GM23248 (cell line): Measurements from ENCODE around the gene DGKG. TPM values are rescaled to one million over a fixed set of nuclear protein-coding genes. Genes with fewer than 3 reads are reported as not detected.

Experiments
- DNase-seq: peaks from one replicate; pipeline ENCODE4 v3.0.0-alpha.2; 2015
- H2AFZ ChIP-seq: fragments of 200-600 bp; sonication (generic); 2 replicates; pipeline ENCODE4 v1.6.1; 2016; ENCODE audit warnings: antibody characterized with exemption
- H3F3A ChIP-seq: fragments of 200-600 bp; sonication (generic); 2 replicates; pipeline ENCODE4 v1.6.1; 2016; ENCODE audit warnings: mild to moderate bottlenecking, antibody characterized with exemption, mixed run types; ENCODE audit not compliant: insufficient read depth
- H3K27ac ChIP-seq: fragments of 200-600 bp; sonication (generic); 2 replicates; pipeline ENCODE4 v1.5.1; 2016; ENCODE audit warnings: mild to moderate bottlenecking
- H3K27me3 ChIP-seq: fragments of 200-600 bp; sonication (generic); replicated peaks from 2 replicates; pipeline ENCODE4 v1.6.1; 2016; ENCODE audit warnings: mild to moderate bottlenecking; ENCODE audit not compliant: insufficient read depth
- H3K36me3 ChIP-seq: fragments of 200-600 bp; sonication (generic); 2 replicates; pipeline ENCODE4 v1.6.1; 2016; ENCODE audit warnings: low read depth, mild to moderate bottlenecking
- H3K4me1 ChIP-seq: fragments of 200-600 bp; sonication (generic); 2 replicates; pipeline ENCODE4 v1.6.1; 2016; ENCODE audit warnings: mild to moderate bottlenecking; ENCODE audit not compliant: insufficient read depth
- H3K4me2 ChIP-seq: fragments of 200-600 bp; sonication (generic); one replicate; pipeline ENCODE4 v1.6.1; 2016; ENCODE audit warnings: mild to moderate bottlenecking; ENCODE audit not compliant: unreplicated experiment
- H3K4me3 ChIP-seq: fragments of 200-600 bp; sonication (generic); 2 replicates; pipeline ENCODE4 v1.5.1; 2016; ENCODE audit warnings: mild to moderate bottlenecking
- H3K79me2 ChIP-seq: fragments of 200-600 bp; sonication (generic); 2 replicates; pipeline ENCODE4 v1.6.1; 2016; ENCODE audit warnings: mild to moderate bottlenecking; ENCODE audit not compliant: insufficient read depth
- H3K9ac ChIP-seq: fragments of 200-600 bp; sonication (generic); 2 replicates; pipeline ENCODE4 v1.6.1; 2016; ENCODE audit warnings: mild to moderate bottlenecking
- H3K9me2 ChIP-seq: fragments of 200-600 bp; sonication (generic); 2 replicates; pipeline ENCODE4 v1.6.1; 2016; ENCODE audit warnings: mixed run types, mild to moderate bottlenecking, moderate library complexity; ENCODE audit not compliant: insufficient read depth
- H3K9me3 ChIP-seq: fragments of 200-600 bp; sonication (generic); one replicate; pipeline ENCODE4 v1.6.1; 2017; ENCODE audit warnings: low read depth
- H4K20me1 ChIP-seq: fragments of 200-600 bp; sonication (generic); 2 replicates; pipeline ENCODE4 v1.6.0; 2016; ENCODE audit not compliant: insufficient read depth
- EZH2 ChIP-seq: fragments of 200-600 bp; sonication (generic); IDR thresholded peaks from 2 replicates; pipeline ENCODE4 v1.6.1; 2018; ENCODE audit warnings: antibody characterized with exemption, mild to moderate bottlenecking; ENCODE audit not compliant: insufficient read depth, poor library complexity, severe bottlenecking
- EZH2phosphoT487 ChIP-seq: fragments of 200-600 bp; sonication (generic); IDR thresholded peaks from 2 replicates; pipeline ENCODE4 v1.6.1; 2018; ENCODE audit warnings: antibody characterized with exemption, moderate library complexity, mild to moderate bottlenecking, low read depth; ENCODE audit not compliant: insufficient read depth
- WGBS, 2 experiments: methylation state at CpG; one replicate each; pipeline ENCODE4 v1.1.6; 2015 to 2017; ENCODE audit warnings: low lambda C conversion rate in 2 of 2, low coverage in 1 of 2; ENCODE audit errors: missing lambda C conversion rate in 2 of 2; 5-methylcytosine and 5-hydroxymethylcytosine counted together
- in situ Hi-C: fragments of 300-500 bp; cut with MboI; formaldehyde crosslinking; loops from 2 replicates; pipeline ENCODE4 v1.15.0; 2020
- polyA plus RNA-seq: library from polyadenylated mRNA; unstranded; fragments of >200 nt; fragmentation: Nextera tagmentation; extraction: Ambion mirVana; gene quantifications from 2 replicates; pipeline ENCODE4 v1.2.1, GENCODE V29; 2016
- total RNA-seq: library from RNA; depleted of rRNA; stranded (reverse); fragments of >200 nt; shearing (Covaris generic); gene quantifications from 2 replicates; pipeline ENCODE4 v1.2.3, GENCODE V29; 2014

DGKG gene
- total and polyA plus RNA-seq, 2 experiments from 2014 or later, result not detected

DNA sequence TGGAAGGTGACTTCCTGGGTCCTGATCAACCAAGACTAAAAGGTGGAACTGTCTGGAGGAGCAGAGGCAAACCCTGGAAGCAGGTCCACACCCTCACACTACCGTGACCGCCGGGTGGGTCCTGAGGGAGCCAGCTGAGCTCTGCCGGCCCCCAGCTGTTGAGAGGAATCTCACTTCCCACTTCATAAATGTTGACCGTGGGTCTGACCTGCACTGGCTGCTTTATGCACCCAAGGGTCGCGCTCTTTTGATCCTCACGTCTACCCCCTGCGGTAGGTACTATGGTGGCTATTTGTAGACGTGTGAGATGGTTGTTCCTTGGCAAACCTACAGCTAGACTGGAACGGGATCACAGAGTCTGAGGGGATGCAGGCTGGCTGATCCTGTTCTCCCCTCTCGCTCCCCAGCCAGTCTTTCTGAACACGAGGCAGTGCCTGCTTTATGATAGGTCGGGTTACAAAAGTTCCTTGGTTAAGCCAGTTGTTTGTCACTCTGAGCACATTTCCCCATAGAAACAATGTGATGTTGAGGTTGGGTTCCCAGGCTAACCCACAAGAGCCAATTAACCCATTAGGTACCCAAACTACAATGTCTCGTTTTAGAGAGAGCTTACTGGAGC, 140.2 kb downstream of the DGKG start:
- H3K79me2 ChIP-seq, result no peaks in the 10 kb centered on the region
- H3F3A ChIP-seq, result no peaks in the 10 kb centered on the region
- DNase-seq, result no peak
- no peak overlapping the region for H3K4me2 ChIP-seq
- H3K9ac ChIP-seq, result no peak overlapping the region
- WGBS, 2 experiments, result 50 to 54% methylated on average over 15 of the region's 15 CpGs
- peaks cover 45% of the 10 kb centered on the region for H3K27me3 ChIP-seq
- no peaks in the 10 kb centered on the region for H3K9me2 ChIP-seq
- TF ChIP-seq EZH2phosphoT487 (no peak), EZH2 (no peak)
- no peaks in the 10 kb centered on the region for H3K36me3 ChIP-seq
- no peaks in the 10 kb centered on the region for H4K20me1 ChIP-seq
- H2AFZ ChIP-seq, result no peak overlapping the region
- H3K4me1 ChIP-seq, result no peaks in the 10 kb centered on the region
- no peak overlapping the region for H3K27ac ChIP-seq
- in situ Hi-C loops, result no loop called here
- H3K4me3 ChIP-seq, result no peak overlapping the region
- no peaks in the 10 kb centered on the region for H3K9me3 ChIP-seq

DNA sequence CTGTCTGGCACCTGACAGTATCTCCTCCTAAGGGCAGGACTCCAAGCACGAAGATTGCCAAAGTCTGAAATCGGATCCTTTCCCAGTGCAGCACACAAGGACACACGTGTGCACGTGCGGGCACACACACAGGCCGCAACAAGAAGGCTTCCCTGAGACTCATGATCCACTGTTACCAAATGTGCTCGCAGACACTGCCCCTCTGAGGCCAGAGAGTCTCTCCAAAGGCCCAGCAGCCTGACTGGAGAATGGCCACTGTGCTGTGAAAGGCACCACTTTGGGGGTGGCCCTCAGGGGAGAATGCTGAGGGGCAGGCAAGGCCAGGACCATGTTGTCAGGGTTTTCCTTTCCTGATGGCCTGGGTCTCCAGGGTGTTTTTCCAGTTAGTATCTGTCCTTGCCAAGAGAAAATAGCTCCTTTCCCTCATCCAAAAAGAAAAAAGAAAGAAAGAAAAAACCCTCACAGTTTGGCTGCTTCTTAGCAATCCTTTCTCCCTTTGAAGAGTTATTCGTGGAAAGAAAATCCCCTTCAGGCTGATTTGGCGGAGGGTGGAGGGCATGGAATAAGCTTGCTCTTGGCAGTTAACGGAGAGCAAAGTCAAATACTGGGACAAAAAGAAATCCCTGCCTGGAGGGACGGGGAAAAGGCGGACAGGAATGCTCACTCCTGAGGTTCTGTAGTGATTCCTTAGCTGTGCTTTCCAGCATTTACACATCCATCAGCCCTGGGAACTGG, 141.0 kb downstream of the DGKG start:
- H3F3A ChIP-seq, result no peaks in the 10 kb centered on the region
- H3K9me3 ChIP-seq, result no peaks in the 10 kb centered on the region
- TF ChIP-seq EZH2phosphoT487 (no peak), EZH2 (no peak)
- H3K4me1 ChIP-seq, result no peaks in the 10 kb centered on the region
- WGBS, 2 experiments, result 37 to 49% methylated on average over 12 of the region's 12 CpGs
- H3K79me2 ChIP-seq, result no peaks in the 10 kb centered on the region
- no peak overlapping the region for H3K9ac ChIP-seq
- peak; percentile 8 for DNase-seq
- H3K36me3 ChIP-seq, result no peaks in the 10 kb centered on the region
- no peaks in the 10 kb centered on the region for H3K9me2 ChIP-seq
- no peak overlapping the region for H3K4me3 ChIP-seq
- H3K27ac ChIP-seq, result no peak overlapping the region
- no peaks in the 10 kb centered on the region for H4K20me1 ChIP-seq
- no peak overlapping the region for H2AFZ ChIP-seq
- no peak overlapping the region for H3K4me2 ChIP-seq
- peaks cover 37% of the 10 kb centered on the region for H3K27me3 ChIP-seq
- in situ Hi-C loops, result no loop called here

DNA sequence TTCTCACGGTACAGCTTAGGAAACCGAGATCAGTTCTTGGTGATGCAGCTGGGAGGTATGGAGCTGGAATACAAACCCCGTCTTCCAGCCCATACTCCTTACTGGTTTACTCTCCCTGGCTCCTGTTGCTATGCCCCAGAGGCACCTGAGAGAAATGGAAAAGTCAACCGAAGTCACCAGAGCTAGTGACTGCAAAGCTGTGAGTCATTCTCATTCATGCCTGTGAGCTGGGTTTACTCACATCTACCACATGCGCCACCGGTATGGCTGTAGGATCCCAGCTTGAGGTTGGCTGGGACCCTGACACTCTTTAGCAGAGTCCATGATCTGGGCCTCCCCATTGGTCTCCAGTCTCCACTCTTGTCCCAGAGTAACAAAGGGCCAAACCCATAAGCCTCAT, 141.7 kb downstream of the DGKG start:
- DNase-seq, result no peak
- no peak overlapping the region for H3K4me3 ChIP-seq
- in situ Hi-C loops, result no loop called here
- H3K79me2 ChIP-seq, result no peaks in the 10 kb centered on the region
- H3K4me1 ChIP-seq, result no peaks in the 10 kb centered on the region
- peaks cover 30% of the 10 kb centered on the region for H3K27me3 ChIP-seq
- no peaks in the 10 kb centered on the region for H3F3A ChIP-seq
- H3K36me3 ChIP-seq, result no peaks in the 10 kb centered on the region
- WGBS, 2 experiments, result 69 to 80% methylated on average over 6 of the region's 6 CpGs
- no peaks in the 10 kb centered on the region for H3K9me2 ChIP-seq
- TF ChIP-seq EZH2 (no peak), EZH2phosphoT487 (no peak)
- no peak overlapping the region for H3K4me2 ChIP-seq
- H3K27ac ChIP-seq, result no peak overlapping the region
- no peak overlapping the region for H3K9ac ChIP-seq
- H3K9me3 ChIP-seq, result no peaks in the 10 kb centered on the region
- no peak overlapping the region for H2AFZ ChIP-seq
- no peaks in the 10 kb centered on the region for H4K20me1 ChIP-seq

DNA sequence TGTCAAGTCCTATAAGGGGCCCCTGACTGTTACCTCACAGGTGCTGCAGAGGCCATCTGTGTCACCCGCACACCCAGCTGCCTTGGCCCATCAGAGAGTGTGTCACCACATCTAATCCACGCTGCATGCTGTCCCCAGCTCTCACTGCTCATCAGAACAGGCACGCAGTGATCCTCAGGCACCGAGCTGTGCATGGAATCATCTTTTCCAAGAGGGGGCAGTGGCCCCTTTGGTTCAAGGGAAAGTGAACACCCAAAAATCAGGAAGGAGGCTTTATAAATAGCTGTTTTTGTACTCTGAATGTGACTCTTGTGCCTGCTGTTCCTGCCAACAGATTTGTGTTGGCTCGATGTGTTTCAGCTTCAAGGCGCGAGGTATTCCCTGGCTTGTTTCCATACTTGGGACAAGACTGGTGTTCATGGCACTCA, 142.8 kb downstream of the DGKG start:
- in situ Hi-C loops, result no loop called here
- 57 to 59% methylated on average over 7 of the region's 7 CpGs for WGBS, 2 experiments

More for the DNA sequence above, 142.8 kb downstream of the DGKG start:
- no peaks in the 10 kb centered on the region for H3K4me1 ChIP-seq
- DNase-seq, result no peak
- no peaks in the 10 kb centered on the region for H3K36me3 ChIP-seq
- H3K27me3 ChIP-seq, result peaks cover 22% of the 10 kb centered on the region
- no peak overlapping the region for H2AFZ ChIP-seq
- TF ChIP-seq EZH2phosphoT487, result no peak
- no peak for TF ChIP-seq EZH2
- no peaks in the 10 kb centered on the region for H3K9me3 ChIP-seq
- H3K27ac ChIP-seq, result no peak overlapping the region
- H3K4me3 ChIP-seq, result no peak overlapping the region
- H3K9me2 ChIP-seq, result no peaks in the 10 kb centered on the region
- H3F3A ChIP-seq, result no peaks in the 10 kb centered on the region
- no peak overlapping the region for H3K4me2 ChIP-seq
- H3K79me2 ChIP-seq, result no peaks in the 10 kb centered on the region
- no peak overlapping the region for H3K9ac ChIP-seq
- H4K20me1 ChIP-seq, result no peaks in the 10 kb centered on the region
